Fibroblast of pulmonary artery (primary cell): Measurements from ENCODE around the gene ST6GALNAC3.

Experiments
- DNase-seq: peaks from one replicate; pipeline ENCODE4 v3.0.0-alpha.2; 2010; ENCODE audit warnings: low read depth
- H3K4me3 ChIP-seq: replicated peaks from 2 replicates; pipeline ENCODE4 v1.5.1; 2011; ENCODE audit warnings: low read depth, mild to moderate bottlenecking, control low read depth, low read length, moderate library complexity
- CTCF ChIP-seq: IDR thresholded peaks from 2 replicates; pipeline ENCODE4 v1.5.1; 2011; ENCODE audit warnings: mild to moderate bottlenecking, control low read depth, low read length, inconsistent platforms; ENCODE audit errors: missing control alignments

The ST6GALNAC3 gene

GRCh38 chr1:76480827-76481226 is 406.3 kb downstream of the ST6GALNAC3 start:
- TF ChIP-seq CTCF: no peak
- no peak overlapping the region for H3K4me3 ChIP-seq
- DNase-seq: peak; percentile 40

GRCh38 chr1:76481672-76482071 is 407.1 kb downstream of the ST6GALNAC3 start:
- TF ChIP-seq CTCF: no peak

GRCh38 chr1:76482272-76482671 is 407.7 kb downstream of the ST6GALNAC3 start:
- no peak for DNase-seq
- no peak overlapping the region for H3K4me3 ChIP-seq
- TF ChIP-seq CTCF: no peak

More at GRCh38 chr1:76481672-76482071, 407.1 kb downstream of the ST6GALNAC3 start:
- no peak for DNase-seq
- no peak overlapping the region for H3K4me3 ChIP-seq

GRCh38 chr1:76491737-76492136 is 417.2 kb downstream of the ST6GALNAC3 start:
- H3K4me3 ChIP-seq: no peak overlapping the region
- no peak for TF ChIP-seq CTCF
- no peak for DNase-seq

- no peak for DNase-seq
- H3K4me3 ChIP-seq: no peak overlapping the region
- TF ChIP-seq CTCF: no peak
Observed at GRCh38 chr1:76492752-76493430, 418.3 kb downstream of the ST6GALNAC3 start.

GRCh38 chr1:76494807-76495206 is 420.3 kb downstream of the ST6GALNAC3 start:
- peak; percentile 65 for DNase-seq
- TF ChIP-seq CTCF: no peak
- H3K4me3 ChIP-seq: no peak overlapping the region

GRCh38 chr1:76496871-76497270 is 422.3 kb downstream of the ST6GALNAC3 start:
- DNase-seq: peak; percentile 33
- no peak for TF ChIP-seq CTCF
- no peak overlapping the region for H3K4me3 ChIP-seq
